Endodermal cell (in vitro differentiated cells): ENCODE data around the gene GEMIN4. TPM values are rescaled to one million over a fixed set of nuclear protein-coding genes. Genes with fewer than 3 reads are reported as not detected.

Source experiments
- DNase-seq: peaks from one replicate; pipeline ENCODE4 v3.0.0-alpha.2; 2017
- H3K27ac ChIP-seq: 2 replicates; pipeline ENCODE4 v1.5.1; 2013; ENCODE audit warnings: mild to moderate bottlenecking, low read depth, low read length, moderate library complexity
- H3K27me3 ChIP-seq: 2 replicates; pipeline ENCODE4 v1.6.1; 2013; ENCODE audit warnings: mild to moderate bottlenecking, low read length, moderate library complexity; ENCODE audit not compliant: insufficient read depth, control insufficient read depth, poor library complexity, severe bottlenecking
- H3K36me3 ChIP-seq: 2 replicates; pipeline ENCODE4 v1.7.0; 2013; ENCODE audit warnings: mild to moderate bottlenecking, low read length, moderate library complexity; ENCODE audit not compliant: control insufficient read depth, insufficient read depth
- H3K4me1 ChIP-seq: one replicate; pipeline ENCODE4 v1.7.0; 2013; ENCODE audit warnings: low read length; ENCODE audit not compliant: control insufficient read depth, insufficient read depth
- H3K4me3 ChIP-seq: 2 replicates; pipeline ENCODE4 v1.5.1; 2013; ENCODE audit warnings: mild to moderate bottlenecking, low read length, moderate library complexity
- H3K9ac ChIP-seq: 2 replicates; pipeline ENCODE4 v1.6.1; 2013; ENCODE audit warnings: mild to moderate bottlenecking, low read length, moderate library complexity; ENCODE audit not compliant: poor library complexity, severe bottlenecking; ENCODE audit errors: extremely low read depth
- H3K9me3 ChIP-seq: 2 replicates; pipeline ENCODE4 v1.6.1; 2013; ENCODE audit warnings: mild to moderate bottlenecking, low read length, moderate library complexity; ENCODE audit not compliant: control insufficient read depth
- H3K27ac Mint-ChIP-seq: 2 replicates; pipeline ENCODE4 v1.8.0; 2020; ENCODE audit warnings: mixed read lengths
- H3K27me3 Mint-ChIP-seq: 2 replicates; pipeline ENCODE4 v1.8.0; 2021; ENCODE audit warnings: mild to moderate bottlenecking, mixed read lengths; ENCODE audit not compliant: insufficient read depth
- H3K36me3 Mint-ChIP-seq: 2 replicates; pipeline ENCODE4 v1.8.0; 2020; ENCODE audit warnings: low read depth, mixed read lengths
- H3K4me1 Mint-ChIP-seq: 2 replicates; pipeline ENCODE4 v1.8.0; 2020; ENCODE audit warnings: mixed read lengths
- H3K4me3 Mint-ChIP-seq: 2 replicates; pipeline ENCODE4 v1.8.0; 2020; ENCODE audit warnings: mild to moderate bottlenecking, moderate library complexity, mixed read lengths
- H3K9me3 Mint-ChIP-seq: 2 replicates; pipeline ENCODE4 v1.8.0; 2020; ENCODE audit warnings: mild to moderate bottlenecking, mixed read lengths
- WGBS, 2 experiments: methylation state at CpG; one replicate each; pipeline versions ENCODE4 v1.1.5 to v1.1.7; 2013; ENCODE audit warnings: missing lambda C conversion rate in 2 of 2, mixed read lengths in 1 of 2; ENCODE audit not compliant: insufficient coverage in 1 of 2, insufficient read length in 1 of 2; 5-methylcytosine and 5-hydroxymethylcytosine counted together
- total RNA-seq, 2 donors: library from RNA; stranded (reverse); fragmentation: NEBNext Ultra II Directional in 1 of 2; extraction: Animal tissue kit (Norgen Biotek cat#: 25700) in 1 of 2; gene quantifications; 2 replicates in 1 of 2; 3 replicates in 1 of 2; pipeline ENCODE4 v1.2.1, GENCODE V29; 2021
- TF ChIP-seq, protein P1 (sequence below): fragments of 200-600 bp; sonication (generic); conservative IDR thresholded peaks from 2 replicates; pipeline ENCODE4 v1.5.0; 2021; ENCODE audit warnings: antibody characterized with exemption, mild to moderate bottlenecking

GEMIN4 gene
- total RNA-seq, 2 donors from 2014 or later = 30.3 to 36.2 TPM

DNA sequence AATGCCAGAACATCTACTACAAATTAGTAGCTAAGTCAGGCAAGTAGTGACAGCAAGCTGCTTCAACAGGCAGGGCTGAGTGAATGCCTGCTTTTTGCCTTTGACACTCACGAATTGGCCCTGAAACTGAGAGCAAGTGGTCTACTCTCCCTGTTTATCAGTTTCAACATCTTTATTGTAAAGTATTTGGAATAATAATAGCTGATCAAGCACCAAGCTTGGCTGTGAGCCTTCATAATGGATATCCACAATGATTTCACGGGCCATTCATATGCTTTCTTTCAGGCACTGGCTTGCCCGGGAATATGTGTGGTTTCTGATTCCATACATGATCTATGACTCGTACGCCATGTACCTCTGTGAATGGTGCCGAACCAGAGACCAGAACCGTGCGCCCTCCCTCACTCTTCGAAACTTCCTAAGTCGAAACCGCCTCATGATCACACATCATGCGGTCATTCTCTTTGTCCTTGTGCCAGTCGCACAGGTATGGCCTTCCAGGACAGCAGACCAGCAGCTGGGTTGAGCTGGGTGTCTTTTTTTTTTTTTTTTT is 14.4 kb downstream of the GEMIN4 start:
- no peak for DNase-seq
- no peaks in the 10 kb centered on the region for H3K9me3 ChIP-seq
- H3K9ac ChIP-seq = no peak overlapping the region
- peaks cover 60% of the 10 kb centered on the region for H3K36me3 ChIP-seq
- Mint-ChIP-seq H3K4me3 (no peak overlapping the region), H3K36me3 (peaks cover 50% of the 10 kb centered on the region), H3K4me1 (peaks cover 9% of the 10 kb centered on the region), H3K27ac (peak overlapping the region; percentile 52), H3K9me3 (no peaks in the 10 kb centered on the region), H3K27me3 (peaks cover 8% of the 10 kb centered on the region)
- no peaks in the 10 kb centered on the region for H3K27me3 ChIP-seq
- TF ChIP-seq, protein P1, sequence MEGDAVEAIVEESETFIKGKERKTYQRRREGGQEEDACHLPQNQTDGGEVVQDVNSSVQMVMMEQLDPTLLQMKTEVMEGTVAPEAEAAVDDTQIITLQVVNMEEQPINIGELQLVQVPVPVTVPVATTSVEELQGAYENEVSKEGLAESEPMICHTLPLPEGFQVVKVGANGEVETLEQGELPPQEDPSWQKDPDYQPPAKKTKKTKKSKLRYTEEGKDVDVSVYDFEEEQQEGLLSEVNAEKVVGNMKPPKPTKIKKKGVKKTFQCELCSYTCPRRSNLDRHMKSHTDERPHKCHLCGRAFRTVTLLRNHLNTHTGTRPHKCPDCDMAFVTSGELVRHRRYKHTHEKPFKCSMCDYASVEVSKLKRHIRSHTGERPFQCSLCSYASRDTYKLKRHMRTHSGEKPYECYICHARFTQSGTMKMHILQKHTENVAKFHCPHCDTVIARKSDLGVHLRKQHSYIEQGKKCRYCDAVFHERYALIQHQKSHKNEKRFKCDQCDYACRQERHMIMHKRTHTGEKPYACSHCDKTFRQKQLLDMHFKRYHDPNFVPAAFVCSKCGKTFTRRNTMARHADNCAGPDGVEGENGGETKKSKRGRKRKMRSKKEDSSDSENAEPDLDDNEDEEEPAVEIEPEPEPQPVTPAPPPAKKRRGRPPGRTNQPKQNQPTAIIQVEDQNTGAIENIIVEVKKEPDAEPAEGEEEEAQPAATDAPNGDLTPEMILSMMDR = no peak
- no peak overlapping the region for H3K4me3 ChIP-seq
- no peak overlapping the region for H3K27ac ChIP-seq
- 93 to 97% methylated on average over 6 to 13 of the region's 13 CpGs for WGBS, 2 experiments
- H3K4me1 ChIP-seq = peaks cover 3% of the 10 kb centered on the region

DNA sequence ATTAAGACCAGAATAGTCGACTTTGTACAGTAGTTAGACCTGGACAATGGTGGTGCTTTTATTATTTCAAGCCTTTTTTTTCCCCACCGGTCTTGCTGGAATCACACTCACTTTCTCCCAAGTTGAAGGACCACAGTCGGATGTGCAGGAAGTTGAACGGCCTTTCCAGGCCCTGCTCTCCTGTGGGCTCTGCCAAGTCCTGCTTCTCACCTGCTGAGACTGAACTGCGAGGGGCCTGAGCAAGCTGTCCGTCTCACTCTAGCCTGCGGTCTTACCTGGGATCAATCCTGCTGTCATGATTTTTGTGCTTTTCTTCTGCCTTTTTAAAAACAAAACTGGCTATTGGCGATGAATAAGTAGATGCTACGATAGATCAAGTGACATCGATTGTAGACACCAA is 18.3 kb downstream of the GEMIN4 start:
- H3K4me3 Mint-ChIP-seq = peak overlapping the region; percentile 81
- Histone ChIP-seq H3K9me3 (no peaks in the 10 kb centered on the region), H3K27me3 (peaks cover 7% of the 10 kb centered on the region), H3K9ac (no peak overlapping the region), H3K4me1 (peaks cover 3% of the 10 kb centered on the region), H3K36me3 (peaks cover 37% of the 10 kb centered on the region), H3K27ac (no peak overlapping the region), H3K4me3 (peak overlapping the region; percentile 86)
- no peaks in the 10 kb centered on the region for H3K9me3 Mint-ChIP-seq
- TF ChIP-seq, protein P1 = no peak
- H3K27me3 Mint-ChIP-seq = peaks cover 34% of the 10 kb centered on the region
- WGBS, 2 experiments = 85 to 90% methylated on average over 8 to 10 of the region's 10 CpGs
- H3K27ac Mint-ChIP-seq = no peak overlapping the region
- H3K4me1 Mint-ChIP-seq = peaks cover 9% of the 10 kb centered on the region
- no peak for DNase-seq
- peaks cover 25% of the 10 kb centered on the region for H3K36me3 Mint-ChIP-seq

DNA sequence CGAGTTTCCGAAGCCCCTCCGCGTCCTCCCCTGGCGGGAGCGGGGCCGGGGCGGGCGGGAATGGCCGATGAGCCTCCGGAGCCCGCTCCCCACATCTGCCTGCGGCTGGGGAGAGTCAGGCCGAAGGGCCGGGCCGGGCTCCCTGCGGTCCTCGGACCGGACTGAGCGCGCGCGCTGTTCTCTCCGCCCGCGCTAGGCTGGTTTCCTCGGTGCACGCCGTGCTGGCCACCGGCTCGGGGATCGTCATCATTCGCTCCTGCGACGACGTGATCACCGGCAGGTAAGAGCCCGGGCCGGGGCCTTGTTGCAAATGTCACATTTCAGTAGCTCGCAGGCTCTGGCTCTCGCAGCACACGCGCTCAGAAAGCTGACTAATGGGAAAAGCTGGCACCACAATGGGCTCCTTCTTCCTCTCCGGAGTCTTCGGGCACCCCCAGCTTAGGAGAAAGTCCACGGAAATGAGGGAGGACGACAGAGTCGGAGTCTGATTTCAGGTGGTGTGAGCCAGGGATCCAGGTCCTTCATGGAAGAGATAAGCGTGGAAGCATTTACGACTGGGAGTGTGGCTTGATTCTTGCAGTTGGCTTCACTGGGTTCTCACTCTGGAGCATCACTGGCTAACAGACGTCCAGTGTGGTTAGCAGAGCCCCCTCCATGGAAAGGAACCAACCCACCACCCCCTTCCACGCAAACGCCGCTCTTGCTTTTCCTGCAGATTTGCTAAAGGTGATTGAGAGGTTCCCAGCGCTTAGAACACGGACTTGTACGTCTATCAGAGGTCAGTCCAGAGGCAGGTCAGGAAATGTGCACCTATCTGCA is 19.0 kb downstream of the GEMIN4 start:
- Histone ChIP-seq H3K4me1 (peaks cover 3% of the 10 kb centered on the region), H3K9ac (peak overlapping the region; percentile 29), H3K36me3 (peaks cover 33% of the 10 kb centered on the region), H3K27me3 (peaks cover 7% of the 10 kb centered on the region), H3K4me3 (peak overlapping the region; percentile 86), H3K27ac (no peak overlapping the region), H3K9me3 (no peaks in the 10 kb centered on the region)
- H3K27ac Mint-ChIP-seq = peak overlapping the region; percentile 70
- peaks cover 41% of the 10 kb centered on the region for H3K27me3 Mint-ChIP-seq
- peak overlapping the region; percentile 81 for H3K4me3 Mint-ChIP-seq
- TF ChIP-seq, protein P1 = no peak
- WGBS, 2 experiments = 9 to 16% methylated on average over 27 to 57 of the region's 57 CpGs
- H3K9me3 Mint-ChIP-seq = no peaks in the 10 kb centered on the region
- DNase-seq = peak; percentile 86
- peaks cover 19% of the 10 kb centered on the region for H3K36me3 Mint-ChIP-seq
- peaks cover 9% of the 10 kb centered on the region for H3K4me1 Mint-ChIP-seq
